ENCODE results near the gene LCN15. TPM values are rescaled to one million over a fixed set of nuclear protein-coding genes. Genes with fewer than 3 reads are reported as not detected.

Gene LCN15
- total RNA-seq, 2 donors from 2014 or later, result not detected

GRCh38 chr9:136724772-136725171 is 39.5 kb downstream of the LCN15 start:
- Histone ChIP-seq H3K4me1 (ENCODE audit: control insufficient read depth in 1 of 2, low read depth in 2 of 2) (peaks cover 8 to 28% of the 10 kb centered on the region in 2 donors), H3K27ac (no peak overlapping the region), H3K36me3 (peaks cover 21% of the 10 kb centered on the region), H3K4me3 (no peak overlapping the region), H3K27me3 (replicated peaks; ENCODE audit: insufficient read depth) (no peaks in the 10 kb centered on the region), H3K9me3 (no peaks in the 10 kb centered on the region)
- DNase-seq (ENCODE audit: low spot score) (no peak), ATAC-seq (ENCODE audit: insufficient number of reproducible peaks, low FRiP score, low read depth) (no peak)
- no peak for TF ChIP-seq CTCF (IDR thresholded peaks at IDR 0.05)

GRCh38 chr9:136723989-136724388 is 40.3 kb downstream of the LCN15 start:
- ATAC-seq (ENCODE audit: insufficient number of reproducible peaks, low FRiP score, low read depth) (no peak), DNase-seq (ENCODE audit: low spot score) (no peak)
- Histone ChIP-seq H3K4me3 (no peak overlapping the region), H3K36me3 (peaks cover 21% of the 10 kb centered on the region), H3K4me1 (ENCODE audit: control insufficient read depth in 1 of 2, low read depth in 2 of 2) (peaks cover 8 to 24% of the 10 kb centered on the region in 2 donors), H3K27ac (no peak overlapping the region), H3K9me3 (no peaks in the 10 kb centered on the region), H3K27me3 (replicated peaks; ENCODE audit: insufficient read depth) (no peaks in the 10 kb centered on the region)
- no peak for TF ChIP-seq CTCF (IDR thresholded peaks at IDR 0.05)

GRCh38 chr9:136723362-136723976 is 40.8 kb downstream of the LCN15 start:
- Histone ChIP-seq H3K27me3 (replicated peaks; ENCODE audit: insufficient read depth) (no peaks in the 10 kb centered on the region), H3K27ac (no peak overlapping the region), H3K36me3 (peaks cover 21% of the 10 kb centered on the region), H3K4me3 (no peak overlapping the region), H3K9me3 (no peaks in the 10 kb centered on the region), H3K4me1 (ENCODE audit: control insufficient read depth in 1 of 2, low read depth in 2 of 2) (peaks cover 8 to 19% of the 10 kb centered on the region in 2 donors)
- DNase-seq (ENCODE audit: low spot score) (no peak), ATAC-seq (ENCODE audit: insufficient number of reproducible peaks, low FRiP score, low read depth) (no peak)
- no peak for TF ChIP-seq CTCF (IDR thresholded peaks at IDR 0.05)

GRCh38 chr9:136722969-136723356 is 41.4 kb downstream of the LCN15 start:
- Histone ChIP-seq H3K4me1 (ENCODE audit: control insufficient read depth in 1 of 2, low read depth in 2 of 2) (peaks cover 8 to 17% of the 10 kb centered on the region in 2 donors), H3K9me3 (no peaks in the 10 kb centered on the region), H3K4me3 (no peak overlapping the region), H3K27ac (no peak overlapping the region), H3K36me3 (peaks cover 21% of the 10 kb centered on the region), H3K27me3 (replicated peaks; ENCODE audit: insufficient read depth) (no peaks in the 10 kb centered on the region)
- DNase-seq (ENCODE audit: low spot score) (no peak), ATAC-seq (ENCODE audit: insufficient number of reproducible peaks, low FRiP score, low read depth) (no peak)
- TF ChIP-seq CTCF (IDR thresholded peaks at IDR 0.05), result no peak

- Histone ChIP-seq H3K36me3 (peaks cover 21% of the 10 kb centered on the region), H3K27ac (no peak overlapping the region), H3K9me3 (no peaks in the 10 kb centered on the region), H3K4me1 (ENCODE audit: control insufficient read depth in 1 of 2, low read depth in 2 of 2) (peaks cover 8 to 17% of the 10 kb centered on the region in 2 donors), H3K27me3 (replicated peaks; ENCODE audit: insufficient read depth) (no peaks in the 10 kb centered on the region), H3K4me3 (no peak overlapping the region)
- TF ChIP-seq CTCF (IDR thresholded peaks at IDR 0.05), result no peak
- DNase-seq (ENCODE audit: low spot score), result no peak
- no peak for ATAC-seq (ENCODE audit: insufficient number of reproducible peaks, low FRiP score, low read depth)
These were observed 42.0 kb downstream of the LCN15 start for GRCh38 chr9:136722093-136722968.

Measured in thoracic aorta (tissue), 2 donors.